B cell (primary cell): ENCODE results near the gene NOS1AP. TPM values are rescaled to one million over a fixed set of nuclear protein-coding genes. Genes with fewer than 3 reads are reported as not detected.

ENCODE experiments used
- ATAC-seq: fragments of 200-7000 bp; cut with Tn5 transposase; one replicate; pipeline ENCODE4 v1.10.0; 2021; ENCODE audit warnings: low read depth, mild to moderate bottlenecking, moderate number of reproducible peaks, moderate library complexity
- CTCF ChIA-PET: fragments of 350-600 bp; sonication (Branson Sonifier 250); formaldehyde crosslinking; loops from one replicate; lab custom pipeline; 2021; ENCODE audit warnings: antibody characterized with exemption, inconsistent platforms; lab: Charles Lee
- POLR2A ChIA-PET: fragments of 350-600 bp; sonication (Branson Sonifier 250); formaldehyde crosslinking; loops from one replicate; lab custom pipeline; 2021; ENCODE audit warnings: antibody characterized with exemption; lab: Charles Lee
- DNase-seq: peaks from one replicate; pipeline ENCODE4 v3.0.0; 2013
- H2AFZ ChIP-seq: 2 replicates; pipeline ENCODE4 v1.6.1; 2012; ENCODE audit warnings: mild to moderate bottlenecking, low read depth, low read length; ENCODE audit not compliant: insufficient read depth, poor library complexity, severe bottlenecking
- H3K27ac ChIP-seq, 2 donors: 1 replicate in 1 of 2; 2 replicates in 1 of 2; pipeline ENCODE4 v1.5.1; 2012 to 2013; ENCODE audit warnings: low read length in 2 of 2, mild to moderate bottlenecking in 2 of 2, moderate library complexity in 1 of 2
- H3K27me3 ChIP-seq, 4 experiments: fragments of 200-600 bp in 1 of 4; sonication (generic) in 1 of 4; replicated peaks in 1 of 4; 1 replicate in 2 of 4; 2 replicates in 2 of 4; pipeline versions ENCODE4 v1.6.1 to v1.7.0; 2013 to 2016; ENCODE audit warnings: low read length in 3 of 4, mild to moderate bottlenecking in 2 of 4, mixed read lengths in 1 of 4, moderate library complexity in 1 of 4; ENCODE audit not compliant: insufficient read depth in 4 of 4, control insufficient read depth in 3 of 4; ENCODE audit errors: control extremely low read depth in 1 of 4
- H3K36me3 ChIP-seq, 2 experiments: replicated peaks in 1 of 2; 1 replicate in 1 of 2; 2 replicates in 1 of 2; pipeline versions ENCODE4 v1.6.1 to v1.7.1; 2013; ENCODE audit warnings: low read length in 1 of 2; ENCODE audit not compliant: insufficient read depth in 2 of 2, control insufficient read depth in 1 of 2; ENCODE audit errors: control extremely low read depth in 1 of 2, extremely low read depth in 1 of 2
- H3K4me1 ChIP-seq, 2 donors: fragments of 200-600 bp in 1 of 2; sonication (generic) in 1 of 2; 1 replicate in 1 of 2; 2 replicates in 1 of 2; pipeline versions ENCODE4 v1.5.1 to v1.6.1; 2013 to 2017; ENCODE audit warnings: low read length in 2 of 2; ENCODE audit not compliant: control insufficient read depth in 2 of 2, insufficient read depth in 2 of 2
- H3K4me2 ChIP-seq: replicated peaks from 2 replicates; pipeline ENCODE3; 2012; ENCODE audit warnings: mild to moderate bottlenecking, low read depth, low read length; ENCODE audit not compliant: poor library complexity, severe bottlenecking
- H3K4me3 ChIP-seq, 5 experiments: fragments of 200-600 bp in 1 of 5; sonication (generic) in 1 of 5; 1 replicate in 3 of 5; 2 replicates in 2 of 5; pipeline versions ENCODE4 v1.5.1 to v1.7.0; 2011 to 2016; ENCODE audit warnings: low read length in 4 of 5, mild to moderate bottlenecking in 4 of 5, low read depth in 2 of 5, control low read depth in 1 of 5, moderate library complexity in 1 of 5; ENCODE audit not compliant: insufficient read depth in 1 of 5; ENCODE audit errors: control extremely low read depth in 1 of 5, extremely low read depth in 1 of 5
- H3K79me2 ChIP-seq: fragments of 200-600 bp; sonication (generic); one replicate; pipeline ENCODE4 v1.6.0; 2016; ENCODE audit warnings: low read length; ENCODE audit not compliant: control insufficient read depth, insufficient read depth
- H3K9ac ChIP-seq: fragments of 200-600 bp; sonication (generic); 2 replicates; pipeline ENCODE4 v1.6.1; 2017; ENCODE audit warnings: mild to moderate bottlenecking, low read length, moderate library complexity
- H3K9me3 ChIP-seq, 3 donors: one replicate each; pipeline versions ENCODE4 v1.6.1 to v1.7.1; 2013; ENCODE audit warnings: low read length in 2 of 3; ENCODE audit not compliant: control insufficient read depth in 2 of 3, insufficient read depth in 1 of 3; ENCODE audit errors: control extremely low read depth in 1 of 3
- H4K20me1 ChIP-seq: 2 replicates; pipeline ENCODE4 v1.6.0; 2012; ENCODE audit warnings: mild to moderate bottlenecking, low read length; ENCODE audit not compliant: insufficient read depth, control insufficient read depth, poor library complexity, severe bottlenecking
- H3K27ac Mint-ChIP-seq: one replicate; pipeline ENCODE4 v1.8.0; 2021; ENCODE audit warnings: mixed read lengths
- H3K27me3 Mint-ChIP-seq: one replicate; pipeline ENCODE4 v1.8.0; 2021; ENCODE audit warnings: mixed read lengths
- H3K4me1 Mint-ChIP-seq: one replicate; pipeline ENCODE4 v1.8.0; 2021; ENCODE audit warnings: mixed read lengths
- H3K4me3 Mint-ChIP-seq: one replicate; pipeline ENCODE4 v1.8.0; 2021; ENCODE audit warnings: mixed read lengths
- H3K9me3 Mint-ChIP-seq: one replicate; pipeline ENCODE4 v1.8.0; 2022; ENCODE audit warnings: mixed read lengths; ENCODE audit not compliant: insufficient read depth
- EZH2 ChIP-seq: IDR thresholded peaks from 2 replicates; pipeline ENCODE4 v1.6.1; 2012; ENCODE audit warnings: borderline replicate concordance, low read depth, mild to moderate bottlenecking, moderate library complexity, low read length; ENCODE audit not compliant: insufficient read depth, poor library complexity, severe bottlenecking
- WGBS: methylation state at CpG from one replicate; pipeline ENCODE4 v1.1.5; 2013; ENCODE audit warnings: missing lambda C conversion rate; ENCODE audit not compliant: insufficient coverage; 5-methylcytosine and 5-hydroxymethylcytosine counted together
- intact Hi-C: fragments of 100-400 bp; cut with micrococcal nuclease; formaldehyde crosslinking; loops from one replicate; pipeline ENCODE4 v1.10.0; 2022
- polyA plus RNA-seq: library from polyadenylated mRNA; depleted of rRNA; stranded (reverse); fragments of >200 nt; gene quantifications from 2 replicates; pipeline ENCODE4 v1.2.3, GENCODE V29; 2012
- total RNA-seq, 2 donors: library from RNA; stranded (reverse); fragments of 120-200 nt in 1 of 2; gene quantifications; 1 replicate in 1 of 2; 2 replicates in 1 of 2; pipeline versions ENCODE4 v1.2.3 to v1.2.4, GENCODE V29; 2013 to 2022
- TF ChIP-seq, protein P1 (sequence below): fragments of 200-600 bp; IDR thresholded peaks from one replicate; pipeline ENCODE4 v1.8.0; 2022; ENCODE audit warnings: antibody characterized with exemption, mild to moderate bottlenecking

Gene NOS1AP
- total and polyA plus RNA-seq, 2 donors (not counting 1 experiment from before 2014, with no cell fraction given), result 0.32 TPM; not detected in 1

DNA sequence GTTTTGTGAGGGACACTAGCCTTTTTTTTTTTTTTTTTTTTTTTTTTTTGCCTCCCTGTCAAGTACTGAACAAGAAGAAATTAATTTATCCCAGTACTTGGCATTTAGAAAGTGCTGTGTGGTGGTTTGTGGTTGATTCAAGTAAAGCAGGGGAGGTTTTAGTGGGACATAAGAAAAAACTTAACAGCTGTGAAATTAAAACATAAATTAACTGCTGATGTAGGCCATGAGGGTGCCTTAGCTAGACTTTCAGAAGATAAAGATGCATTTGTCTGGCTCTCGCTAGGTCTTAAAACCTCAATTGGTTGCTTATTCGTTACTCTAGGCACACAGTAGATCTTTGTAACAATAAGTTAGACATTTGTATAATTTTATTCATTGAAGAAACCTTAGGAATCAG lies 254.9 kb downstream of the NOS1AP start:
- H3K4me1 Mint-ChIP-seq, result no peaks in the 10 kb centered on the region

DNA sequence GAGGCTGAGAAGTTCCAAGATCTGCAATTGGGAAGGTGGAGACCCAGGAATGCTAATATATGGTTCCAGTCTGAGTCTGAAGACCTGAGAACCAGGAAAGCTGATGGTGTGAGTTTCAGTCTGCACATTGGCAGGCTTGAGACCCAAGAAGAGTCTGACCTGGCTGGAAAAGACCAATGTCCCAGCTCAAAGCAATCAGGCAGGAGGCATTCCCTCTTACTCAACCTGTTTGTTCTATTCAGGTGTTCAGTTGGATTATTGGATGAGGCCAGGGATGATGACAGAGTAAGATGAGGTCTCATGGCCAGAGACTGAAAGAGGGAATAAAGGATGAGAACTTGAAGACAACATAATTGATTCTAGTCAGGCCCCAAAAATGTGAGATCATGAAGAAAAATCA lies 257.1 kb downstream of the NOS1AP start:
- no peak overlapping the region for H3K4me2 ChIP-seq
- no peak overlapping the region for H3K9ac ChIP-seq
- H3K4me1 Mint-ChIP-seq, result no peaks in the 10 kb centered on the region
- no peak overlapping the region for H3K4me3 ChIP-seq
- ChIA-PET POLR2A (no interaction called here), CTCF (no interaction called here)
- H3K4me1 ChIP-seq, result no peaks in the 10 kb centered on the region
- H2AFZ ChIP-seq, result no peak overlapping the region
- H3K36me3 ChIP-seq, result no peaks in the 10 kb centered on the region
- H3K79me2 ChIP-seq, result no peaks in the 10 kb centered on the region
- DNase-seq (no peak), ATAC-seq (no peak)
- H3K9me3 ChIP-seq, result no peaks in the 10 kb centered on the region
- no peak overlapping the region for H3K27ac ChIP-seq
- no peaks in the 10 kb centered on the region for H4K20me1 ChIP-seq
- H3K27me3 ChIP-seq, result no peaks in the 10 kb centered on the region
- intact Hi-C loops, result no loop called here
- no peak overlapping the region for H3K4me3 Mint-ChIP-seq
- no peak for TF ChIP-seq EZH2
- no peaks in the 10 kb centered on the region for H3K9me3 Mint-ChIP-seq
- H3K27me3 Mint-ChIP-seq, result peaks cover 36% of the 10 kb centered on the region
- no peak overlapping the region for H3K27ac Mint-ChIP-seq

More for the DNA sequence above, 254.9 kb downstream of the NOS1AP start:
- H4K20me1 ChIP-seq, result no peaks in the 10 kb centered on the region
- no peak overlapping the region for H3K4me3 ChIP-seq
- DNase-seq (no peak), ATAC-seq (no peak)
- no peaks in the 10 kb centered on the region for H3K27me3 ChIP-seq
- WGBS, result no CpG with 5 or more reads among the region's 2 CpGs
- H3K9me3 ChIP-seq, result no peaks in the 10 kb centered on the region
- no peak overlapping the region for H3K27ac Mint-ChIP-seq
- TF ChIP-seq, protein P1, sequence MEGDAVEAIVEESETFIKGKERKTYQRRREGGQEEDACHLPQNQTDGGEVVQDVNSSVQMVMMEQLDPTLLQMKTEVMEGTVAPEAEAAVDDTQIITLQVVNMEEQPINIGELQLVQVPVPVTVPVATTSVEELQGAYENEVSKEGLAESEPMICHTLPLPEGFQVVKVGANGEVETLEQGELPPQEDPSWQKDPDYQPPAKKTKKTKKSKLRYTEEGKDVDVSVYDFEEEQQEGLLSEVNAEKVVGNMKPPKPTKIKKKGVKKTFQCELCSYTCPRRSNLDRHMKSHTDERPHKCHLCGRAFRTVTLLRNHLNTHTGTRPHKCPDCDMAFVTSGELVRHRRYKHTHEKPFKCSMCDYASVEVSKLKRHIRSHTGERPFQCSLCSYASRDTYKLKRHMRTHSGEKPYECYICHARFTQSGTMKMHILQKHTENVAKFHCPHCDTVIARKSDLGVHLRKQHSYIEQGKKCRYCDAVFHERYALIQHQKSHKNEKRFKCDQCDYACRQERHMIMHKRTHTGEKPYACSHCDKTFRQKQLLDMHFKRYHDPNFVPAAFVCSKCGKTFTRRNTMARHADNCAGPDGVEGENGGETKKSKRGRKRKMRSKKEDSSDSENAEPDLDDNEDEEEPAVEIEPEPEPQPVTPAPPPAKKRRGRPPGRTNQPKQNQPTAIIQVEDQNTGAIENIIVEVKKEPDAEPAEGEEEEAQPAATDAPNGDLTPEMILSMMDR, result no peak
- TF ChIP-seq EZH2, result no peak
- H3K9me3 Mint-ChIP-seq, result no peaks in the 10 kb centered on the region
- H3K27ac ChIP-seq, result no peak overlapping the region
- H3K4me3 Mint-ChIP-seq, result no peak overlapping the region
- no peaks in the 10 kb centered on the region for H3K4me1 ChIP-seq
- no peaks in the 10 kb centered on the region for H3K36me3 ChIP-seq
- H3K4me2 ChIP-seq, result no peak overlapping the region
- no peaks in the 10 kb centered on the region for H3K79me2 ChIP-seq
- ChIA-PET CTCF (no interaction called here), POLR2A (no interaction called here)
- H3K27me3 Mint-ChIP-seq, result peaks cover 32% of the 10 kb centered on the region
- intact Hi-C loops, result no loop called here
- no peak overlapping the region for H3K9ac ChIP-seq
- no peak overlapping the region for H2AFZ ChIP-seq
